Mesenchymal stem cell (in vitro differentiated cells and primary cell): ENCODE results near the gene STK11.

Source experiments
- DNase-seq: peaks from one replicate; pipeline ENCODE4 v3.0.0-alpha.2; 2013
- H2AFZ ChIP-seq: one replicate; pipeline ENCODE4 v1.6.1; 2013; ENCODE audit warnings: low read depth, mild to moderate bottlenecking, control low read depth, inconsistent platforms, low read length, moderate library complexity
- H2AK5ac ChIP-seq: 2 replicates; pipeline ENCODE4 v1.6.1; 2013; ENCODE audit warnings: low read length, moderate library complexity, mild to moderate bottlenecking, inconsistent platforms; ENCODE audit not compliant: severe bottlenecking
- H2BK120ac ChIP-seq: one replicate; pipeline ENCODE4 v1.6.1; 2013; ENCODE audit warnings: low read depth, mild to moderate bottlenecking, inconsistent platforms, low read length, moderate library complexity
- H2BK12ac ChIP-seq, 2 experiments: one replicate each; pipeline ENCODE4 v1.6.1; 2013; ENCODE audit warnings: inconsistent platforms in 2 of 2, low read length in 2 of 2, mild to moderate bottlenecking in 2 of 2, moderate library complexity in 2 of 2, control low read depth in 1 of 2
- H2BK15ac ChIP-seq: one replicate; pipeline ENCODE4 v1.6.1; 2013; ENCODE audit warnings: mild to moderate bottlenecking, low read depth, inconsistent platforms; ENCODE audit not compliant: poor library complexity, severe bottlenecking
- H2BK5ac ChIP-seq: 2 replicates; pipeline ENCODE4 v1.6.1; 2013; ENCODE audit warnings: low read depth, mild to moderate bottlenecking, low read length, control low read depth, inconsistent platforms; ENCODE audit not compliant: poor library complexity, severe bottlenecking
- H3K14ac ChIP-seq, 2 experiments: one replicate each; pipeline ENCODE4 v1.6.1; 2013; ENCODE audit warnings: inconsistent platforms in 2 of 2, low read length in 2 of 2, control low read depth in 1 of 2, mild to moderate bottlenecking in 1 of 2, moderate library complexity in 1 of 2
- H3K18ac ChIP-seq, 2 experiments: one replicate each; pipeline ENCODE4 v1.6.1; 2013; ENCODE audit warnings: inconsistent platforms in 2 of 2, low read length in 2 of 2, control low read depth in 1 of 2, low read depth in 1 of 2, mild to moderate bottlenecking in 1 of 2
- H3K23ac ChIP-seq, 2 experiments: one replicate each; pipeline ENCODE4 v1.6.1; 2013; ENCODE audit warnings: inconsistent platforms in 2 of 2, low read length in 2 of 2, mild to moderate bottlenecking in 2 of 2, moderate library complexity in 2 of 2, control low read depth in 1 of 2
- H3K27ac ChIP-seq: 2 replicates; pipeline ENCODE4 v1.5.1; 2013; ENCODE audit warnings: mild to moderate bottlenecking, moderate library complexity, low read length, control low read depth, inconsistent platforms; ENCODE audit not compliant: poor library complexity, severe bottlenecking
- H3K27me3 ChIP-seq, 2 experiments: 2 replicates each; pipeline versions ENCODE4 v1.6.1 to v1.7.0; 2013; ENCODE audit warnings: low read length in 2 of 2, mild to moderate bottlenecking in 2 of 2, moderate library complexity in 2 of 2, control low read depth in 1 of 2, inconsistent platforms in 1 of 2; ENCODE audit not compliant: control insufficient read depth in 1 of 2, insufficient read depth in 1 of 2
- H3K36me3 ChIP-seq, 2 experiments: 2 replicates each; pipeline versions ENCODE4 v1.6.1 to v1.7.0; 2013; ENCODE audit warnings: low read length in 2 of 2, control low read depth in 1 of 2, inconsistent platforms in 1 of 2, low read depth in 1 of 2, mild to moderate bottlenecking in 1 of 2; ENCODE audit not compliant: insufficient read depth in 2 of 2, control insufficient read depth in 1 of 2
- H3K4ac ChIP-seq, 2 experiments: one replicate each; pipeline ENCODE4 v1.6.1; 2013; ENCODE audit warnings: inconsistent platforms in 2 of 2, low read length in 2 of 2, mild to moderate bottlenecking in 2 of 2, moderate library complexity in 2 of 2, control low read depth in 1 of 2, low read depth in 1 of 2
- H3K4me1 ChIP-seq: 2 replicates; pipeline ENCODE4 v1.6.1; 2013; ENCODE audit warnings: low read depth, low read length, control low read depth; ENCODE audit not compliant: control insufficient read depth, insufficient read depth
- H3K4me2 ChIP-seq: 2 replicates; pipeline ENCODE4 v1.6.1; 2013; ENCODE audit warnings: low read length, mild to moderate bottlenecking, inconsistent platforms; ENCODE audit not compliant: poor library complexity, severe bottlenecking
- H3K4me3 ChIP-seq, 2 experiments: 2 replicates each; pipeline versions ENCODE4 v1.5.1 to v1.7.0; 2013; ENCODE audit warnings: low read length in 2 of 2, mild to moderate bottlenecking in 2 of 2, control low read depth in 1 of 2, low read depth in 1 of 2; ENCODE audit not compliant: insufficient read depth in 1 of 2
- H3K79me1 ChIP-seq: replicated peaks from 2 replicates; pipeline ENCODE4 v1.6.1; 2013; ENCODE audit warnings: mild to moderate bottlenecking, control low read depth, low read length, inconsistent platforms; ENCODE audit not compliant: poor library complexity, severe bottlenecking
- H3K9ac ChIP-seq: 2 replicates; pipeline ENCODE4 v1.7.0; 2013; ENCODE audit warnings: mild to moderate bottlenecking, low read length, moderate library complexity
- H3K9me3 ChIP-seq: 2 replicates; pipeline ENCODE4 v1.7.0; 2013; ENCODE audit warnings: mild to moderate bottlenecking, low read length; ENCODE audit not compliant: control insufficient read depth
- H4K8ac ChIP-seq: one replicate; pipeline ENCODE4 v1.6.1; 2013; ENCODE audit warnings: inconsistent platforms, mild to moderate bottlenecking, low read length, moderate library complexity
- H4K91ac ChIP-seq: one replicate; pipeline ENCODE4 v1.6.1; 2013; ENCODE audit warnings: mild to moderate bottlenecking, low read length, inconsistent platforms
- WGBS: methylation state at CpG from one replicate; pipeline ENCODE4 v1.1.7; 2013; ENCODE audit warnings: mixed read lengths; 5-methylcytosine and 5-hydroxymethylcytosine counted together

Gene STK11

GRCh38 chr19:1270854-1271527 is 65.4 kb downstream of the STK11 start:
- no peak overlapping the region for H3K14ac ChIP-seq
- H3K9ac ChIP-seq: peak overlapping the region; percentile 97
- H2BK5ac ChIP-seq: no peak overlapping the region
- H3K4ac ChIP-seq: no peak overlapping the region
- no peak overlapping the region for H3K27ac ChIP-seq
- no peak for DNase-seq
- H4K91ac ChIP-seq: no peak overlapping the region
- no peaks in the 10 kb centered on the region for H3K27me3 ChIP-seq
- H3K36me3 ChIP-seq: peaks cover 43 to 48% of the 10 kb centered on the region in 2 experiments
- H2AK5ac ChIP-seq: peak overlapping the region; percentile 13
- WGBS: 94% methylated on average over 26 of the region's 26 CpGs
- peak overlapping the region; percentile 70 for H3K4me2 ChIP-seq
- peak overlapping the region; percentile 20 to 85 for H3K4me3 ChIP-seq
- H3K9me3 ChIP-seq: no peaks in the 10 kb centered on the region
- H2BK15ac ChIP-seq: no peak overlapping the region
- H3K79me1 ChIP-seq: peaks cover 8% of the 10 kb centered on the region
- no peak overlapping the region for H3K23ac ChIP-seq
- H4K8ac ChIP-seq: no peak overlapping the region
- H3K4me1 ChIP-seq: peaks cover 62% of the 10 kb centered on the region
- no peak overlapping the region for H2BK120ac ChIP-seq
- no peak overlapping the region for H2AFZ ChIP-seq
- H2BK12ac ChIP-seq: no peak overlapping the region
- no peak overlapping the region for H3K18ac ChIP-seq

- no peak for DNase-seq
Observed at GRCh38 chr19:1271528-1272422, 66.2 kb downstream of the STK11 start.

GRCh38 chr19:1272423-1273262 is 67.1 kb downstream of the STK11 start:
- Histone ChIP-seq H3K14ac (no peak overlapping the region), H3K4me1 (peaks cover 58% of the 10 kb centered on the region), H2BK5ac (no peak overlapping the region), H3K4me3 (peak overlapping the region in 1 of 2 experiments; percentile 85), H4K91ac (no peak overlapping the region), H3K9me3 (no peaks in the 10 kb centered on the region), H3K36me3 (peaks cover 49 to 58% of the 10 kb centered on the region in 2 experiments), H2BK15ac (no peak overlapping the region), H2BK12ac (no peak overlapping the region), H3K4ac (no peak overlapping the region), H2AK5ac (no peak overlapping the region), H4K8ac (peak overlapping the region; percentile 60), H3K27ac (no peak overlapping the region), H3K79me1 (peaks cover 14% of the 10 kb centered on the region), H3K4me2 (no peak overlapping the region), H2BK120ac (no peak overlapping the region), H3K18ac (no peak overlapping the region), H3K23ac (no peak overlapping the region), H2AFZ (no peak overlapping the region), H3K27me3 (no peaks in the 10 kb centered on the region), H3K9ac (peak overlapping the region; percentile 97)
- 89% methylated on average over 33 of the region's 33 CpGs for WGBS
- DNase-seq: no peak

More at GRCh38 chr19:1271528-1272422, 66.2 kb downstream of the STK11 start:
- no peak overlapping the region for H3K27ac ChIP-seq
- no peak overlapping the region for H2BK5ac ChIP-seq
- H3K79me1 ChIP-seq: peaks cover 12% of the 10 kb centered on the region
- H3K4me1 ChIP-seq: peaks cover 64% of the 10 kb centered on the region
- no peak overlapping the region for H2BK15ac ChIP-seq
- peak overlapping the region in 1 of 2 experiments; percentile 1 for H2BK12ac ChIP-seq
- no peaks in the 10 kb centered on the region for H3K27me3 ChIP-seq
- H3K9ac ChIP-seq: peak overlapping the region; percentile 97
- no peak overlapping the region for H2AFZ ChIP-seq
- peaks cover 43 to 49% of the 10 kb centered on the region in 2 experiments for H3K36me3 ChIP-seq
- peak overlapping the region in 1 of 2 experiments; percentile 85 for H3K4me3 ChIP-seq
- H3K23ac ChIP-seq: no peak overlapping the region
- H3K9me3 ChIP-seq: no peaks in the 10 kb centered on the region
- 97% methylated on average over 36 of the region's 37 CpGs for WGBS
- H2BK120ac ChIP-seq: no peak overlapping the region
- peak overlapping the region; percentile 22 for H4K91ac ChIP-seq
- H3K18ac ChIP-seq: no peak overlapping the region
- H3K4me2 ChIP-seq: peak overlapping the region; percentile 24
- no peak overlapping the region for H3K14ac ChIP-seq
- H4K8ac ChIP-seq: peak overlapping the region; percentile 45
- H3K4ac ChIP-seq: no peak overlapping the region
- H2AK5ac ChIP-seq: no peak overlapping the region
